HEK293T (cell line): Measurements from ENCODE around the gene MYBPC3.

ENCODE experiments used
- ARNT ChIP-seq: fragments of 450-650 bp; IDR thresholded peaks from 2 replicates; pipeline ENCODE4 v1.6.1; 2017; ENCODE audit warnings: mild to moderate bottlenecking
- BHLHE40 ChIP-seq: fragments of 450-650 bp; IDR thresholded peaks from 2 replicates; pipeline ENCODE4 v1.6.1; 2016; ENCODE audit warnings: mild to moderate bottlenecking, moderate library complexity, borderline replicate concordance
- CTBP1 ChIP-seq: fragments of 450-650 bp; IDR thresholded peaks from 2 replicates; pipeline ENCODE4 v1.6.1; 2016; ENCODE audit warnings: borderline replicate concordance
- FOXA1 ChIP-seq: fragments of 450-650 bp; IDR thresholded peaks from 2 replicates; pipeline ENCODE4 v1.6.1; 2016; ENCODE audit warnings: mild to moderate bottlenecking
- FOXM1 ChIP-seq: fragments of 450-650 bp; IDR thresholded peaks from 2 replicates; pipeline ENCODE4 v1.6.1; 2017; ENCODE audit warnings: mild to moderate bottlenecking, borderline replicate concordance
- HDGF ChIP-seq: fragments of 450-650 bp; IDR thresholded peaks from 2 replicates; pipeline ENCODE4 v1.6.1; 2017; ENCODE audit warnings: antibody characterized with exemption, borderline replicate concordance
- LEF1 ChIP-seq: fragments of 450-650 bp; IDR thresholded peaks from 2 replicates; pipeline ENCODE4 v1.6.1; 2017; ENCODE audit warnings: mild to moderate bottlenecking, borderline replicate concordance
- NFRKB ChIP-seq: fragments of 450-650 bp; IDR thresholded peaks from 2 replicates; pipeline ENCODE4 v1.6.1; 2016; ENCODE audit warnings: mild to moderate bottlenecking, moderate library complexity
- PKNOX1 ChIP-seq: fragments of 450-650 bp; IDR thresholded peaks from 2 replicates; pipeline ENCODE4 v1.6.1; 2016
- SP1 ChIP-seq: fragments of 450-650 bp; IDR thresholded peaks from 2 replicates; pipeline ENCODE4 v1.6.1; 2017
- SUZ12 ChIP-seq: fragments of 450-650 bp; IDR thresholded peaks from 2 replicates; pipeline ENCODE4 v1.6.1; 2016; ENCODE audit warnings: mild to moderate bottlenecking
- TARDBP ChIP-seq: fragments of 450-650 bp; IDR thresholded peaks from 2 replicates; pipeline ENCODE4 v1.6.1; 2016
- ZNF384 ChIP-seq: fragments of 450-650 bp; IDR thresholded peaks from 2 replicates; pipeline ENCODE4 v1.6.1; 2016

GRCh38 chr11:47347137-47347536 lies 5.4 kb downstream of the MYBPC3 start:
- TF ChIP-seq FOXM1, result no peak
- no peak for TF ChIP-seq NFRKB
- TF ChIP-seq SUZ12, result no peak
- TF ChIP-seq CTBP1, result no peak
- no peak for TF ChIP-seq SP1
- TF ChIP-seq PKNOX1, result no peak
- no peak for TF ChIP-seq ARNT
- TF ChIP-seq TARDBP, result no peak
- no peak for TF ChIP-seq ZNF384
- TF ChIP-seq FOXA1, result no peak
- TF ChIP-seq HDGF, result no peak
- TF ChIP-seq LEF1, result no peak
- TF ChIP-seq BHLHE40, result no peak
